ENCODE data around the gene PLA2G15.
"Not testable (repeated sequence)": the region's sequence is repeated elsewhere in the genome, so short reads cannot be mapped to it uniquely, and the experiment has no call there.

- TF ChIP-seq CTCF (IDR thresholded peaks at IDR 0.05; ENCODE audit: insufficient read depth, low read length, poor library complexity, severe bottlenecking); EZH2phosphoT487 (conservative IDR thresholded peaks at IDR 0.05; ENCODE audit: low read length): not testable (repeated sequence)
Observed at GRCh38 chr16:68288796-68289195, 43.6 kb downstream of the PLA2G15 start.
